ENCODE measurements around the gene MICOS13.

The MICOS13 gene

DNA sequence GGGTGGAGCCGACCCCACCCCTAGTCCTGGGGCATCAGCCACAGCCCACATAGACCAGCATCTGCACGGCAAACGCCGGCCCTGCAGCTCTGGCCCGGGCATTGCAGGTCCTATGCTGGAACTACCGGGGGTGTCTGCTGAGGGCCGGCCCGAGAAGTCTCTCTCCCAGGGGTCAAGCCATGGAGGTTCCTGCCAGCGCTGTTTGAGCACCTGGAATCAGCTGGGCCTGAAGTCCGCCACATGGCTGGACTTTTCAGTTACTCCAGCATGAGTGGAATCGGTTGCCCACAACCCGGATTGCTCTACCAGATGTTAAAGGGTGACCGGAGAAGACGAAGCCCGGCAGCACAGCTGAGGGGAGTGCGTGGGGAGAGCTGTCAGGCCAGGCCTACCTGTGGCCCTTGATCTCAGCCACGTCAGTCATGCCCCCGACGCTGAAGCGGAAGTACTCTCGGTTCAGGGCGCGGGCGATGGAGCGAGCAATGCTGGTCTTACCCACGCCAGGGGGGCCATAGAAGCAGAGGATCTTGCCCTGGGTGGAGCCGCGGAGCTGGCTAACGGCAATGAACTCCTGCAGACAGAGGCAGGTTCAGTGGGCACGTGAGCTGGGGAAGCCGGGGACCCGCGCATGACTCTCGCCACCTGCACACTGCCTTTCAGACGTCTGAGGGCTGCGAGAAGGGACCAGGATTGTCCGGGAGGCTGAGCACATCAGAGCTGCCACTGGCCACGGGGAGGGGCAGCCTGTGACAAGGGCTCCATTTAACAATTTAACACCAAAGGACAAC lies 18.5 kb upstream of the MICOS13 start:
- peak; percentile 12 for DNase-seq (ENCODE audit: low read depth)

GRCh38 chr19:5697890-5698634 lies 17.7 kb upstream of the MICOS13 start:
- no peak overlapping the region for H3K4me3 ChIP-seq (ENCODE audit: low read depth, low read length)
- TF ChIP-seq, protein P1, sequence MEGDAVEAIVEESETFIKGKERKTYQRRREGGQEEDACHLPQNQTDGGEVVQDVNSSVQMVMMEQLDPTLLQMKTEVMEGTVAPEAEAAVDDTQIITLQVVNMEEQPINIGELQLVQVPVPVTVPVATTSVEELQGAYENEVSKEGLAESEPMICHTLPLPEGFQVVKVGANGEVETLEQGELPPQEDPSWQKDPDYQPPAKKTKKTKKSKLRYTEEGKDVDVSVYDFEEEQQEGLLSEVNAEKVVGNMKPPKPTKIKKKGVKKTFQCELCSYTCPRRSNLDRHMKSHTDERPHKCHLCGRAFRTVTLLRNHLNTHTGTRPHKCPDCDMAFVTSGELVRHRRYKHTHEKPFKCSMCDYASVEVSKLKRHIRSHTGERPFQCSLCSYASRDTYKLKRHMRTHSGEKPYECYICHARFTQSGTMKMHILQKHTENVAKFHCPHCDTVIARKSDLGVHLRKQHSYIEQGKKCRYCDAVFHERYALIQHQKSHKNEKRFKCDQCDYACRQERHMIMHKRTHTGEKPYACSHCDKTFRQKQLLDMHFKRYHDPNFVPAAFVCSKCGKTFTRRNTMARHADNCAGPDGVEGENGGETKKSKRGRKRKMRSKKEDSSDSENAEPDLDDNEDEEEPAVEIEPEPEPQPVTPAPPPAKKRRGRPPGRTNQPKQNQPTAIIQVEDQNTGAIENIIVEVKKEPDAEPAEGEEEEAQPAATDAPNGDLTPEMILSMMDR (IDR thresholded peaks at IDR 0.05; ENCODE audit: insufficient read depth, low read depth, low read length, missing control alignments): no peak
- peak; percentile 10 for DNase-seq (ENCODE audit: low read depth)

More for the DNA sequence above, 18.5 kb upstream of the MICOS13 start:
- no peak overlapping the region for H3K4me3 ChIP-seq (ENCODE audit: low read depth, low read length)
- TF ChIP-seq, protein P1 (IDR thresholded peaks at IDR 0.05; ENCODE audit: insufficient read depth, low read depth, low read length, missing control alignments): no peak

DNA sequence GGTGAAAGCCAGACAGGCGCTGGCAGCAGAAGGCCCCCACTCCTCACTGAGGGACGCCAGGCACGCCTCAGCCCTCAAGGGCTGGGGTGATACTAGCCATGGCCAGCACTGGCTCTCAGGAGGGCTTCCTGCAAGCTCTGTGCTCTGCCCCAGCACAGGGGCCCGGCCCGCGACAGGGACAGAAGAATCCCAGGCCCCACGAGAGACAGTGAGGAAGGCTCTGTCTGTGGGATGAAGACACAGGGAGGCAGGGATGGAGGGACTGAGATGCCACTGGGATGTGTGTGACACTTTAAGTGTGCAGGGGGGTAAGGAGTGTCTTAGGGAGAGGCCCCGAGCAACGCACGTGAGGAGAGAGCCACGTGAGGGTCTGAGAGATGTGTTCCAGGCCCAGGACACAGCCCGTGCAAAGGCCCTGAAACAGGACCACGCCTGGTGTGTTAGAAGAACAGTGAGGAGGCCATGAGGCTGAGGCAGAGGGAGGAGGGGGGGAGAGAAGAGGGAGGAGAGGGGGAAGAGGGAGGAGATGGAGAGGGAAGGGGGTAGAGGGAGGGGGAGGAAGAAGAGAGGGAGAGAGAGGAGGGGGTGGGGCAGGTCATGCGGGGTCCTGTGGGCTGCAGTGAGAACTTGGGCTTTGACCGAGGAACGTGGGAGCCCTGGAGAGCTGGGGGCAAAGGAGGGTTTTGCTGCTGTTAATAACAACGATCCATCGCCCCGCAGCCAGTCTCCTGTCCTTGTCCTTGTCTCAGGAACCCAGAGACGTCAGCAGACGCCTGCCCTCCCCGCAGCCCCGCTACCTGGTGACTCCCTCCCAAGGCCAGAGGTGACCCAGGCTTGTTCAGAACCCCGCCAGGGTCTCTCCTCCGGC lies 16.9 kb upstream of the MICOS13 start:
- TF ChIP-seq, protein P1 (IDR thresholded peaks at IDR 0.05; ENCODE audit: insufficient read depth, low read depth, low read length, missing control alignments): no peak
- DNase-seq (ENCODE audit: low read depth): peak; percentile 21
- H3K4me3 ChIP-seq (ENCODE audit: low read depth, low read length): no peak overlapping the region

- DNase-seq (ENCODE audit: low read depth): peak; percentile 29
- H3K4me3 ChIP-seq (ENCODE audit: low read depth, low read length): no peak overlapping the region
- TF ChIP-seq, protein P1 (IDR thresholded peaks at IDR 0.05; ENCODE audit: insufficient read depth, low read depth, low read length, missing control alignments): no peak
Measured at GRCh38 chr19:5696196-5697021, 16.1 kb upstream of the MICOS13 start.

DNA sequence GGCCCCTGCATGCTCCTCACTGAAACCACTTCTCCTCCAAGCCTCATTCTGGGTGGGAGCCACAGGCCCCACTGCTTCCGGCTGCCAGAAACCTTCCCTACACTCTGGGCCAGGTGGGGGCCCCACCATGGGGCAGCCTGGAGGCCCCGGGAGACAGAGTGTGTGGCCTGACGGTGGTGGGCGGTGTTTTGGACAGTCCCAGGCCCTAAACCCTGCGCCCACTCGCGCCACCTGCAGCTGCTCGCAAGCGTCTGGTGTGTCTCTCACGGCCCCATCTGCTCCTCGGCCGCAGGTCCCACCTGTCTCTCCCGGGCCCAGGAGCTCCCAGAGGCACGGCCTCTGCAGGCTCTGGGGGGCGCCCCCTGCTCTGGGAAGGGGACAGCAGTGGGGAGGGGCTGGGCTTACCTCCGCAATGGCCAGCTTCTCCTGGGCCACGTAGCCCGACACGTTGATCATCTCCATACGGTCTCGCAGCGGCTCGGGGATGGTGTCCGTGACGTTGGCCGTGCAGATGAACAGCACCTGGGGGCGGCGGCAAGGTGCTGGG lies 15.4 kb upstream of the MICOS13 start:
- DNase-seq (ENCODE audit: low read depth): peak; percentile 45
- TF ChIP-seq, protein P1 (IDR thresholded peaks at IDR 0.05; ENCODE audit: insufficient read depth, low read depth, low read length, missing control alignments): no peak
- H3K4me3 ChIP-seq (ENCODE audit: low read depth, low read length): no peak overlapping the region
